LNCaP clone FGC (cell line): Measurements from ENCODE around the gene PDE6B.

Source experiments
- DNase-seq: peaks from one replicate; pipeline ENCODE4 v3.0.0-alpha.2; 2011; ENCODE audit warnings: low read depth
- H3K4me3 ChIP-seq: 2 replicates; pipeline ENCODE4 v1.5.1; 2011; ENCODE audit warnings: mild to moderate bottlenecking, low read depth, low read length, control low read depth
- TF ChIP-seq, protein P1 (sequence below): IDR thresholded peaks from 2 replicates; pipeline ENCODE4 v1.5.1; 2012; ENCODE audit warnings: mild to moderate bottlenecking; ENCODE audit not compliant: control insufficient read depth, insufficient read depth; ENCODE audit errors: extremely low read depth

PDE6B gene

DNA sequence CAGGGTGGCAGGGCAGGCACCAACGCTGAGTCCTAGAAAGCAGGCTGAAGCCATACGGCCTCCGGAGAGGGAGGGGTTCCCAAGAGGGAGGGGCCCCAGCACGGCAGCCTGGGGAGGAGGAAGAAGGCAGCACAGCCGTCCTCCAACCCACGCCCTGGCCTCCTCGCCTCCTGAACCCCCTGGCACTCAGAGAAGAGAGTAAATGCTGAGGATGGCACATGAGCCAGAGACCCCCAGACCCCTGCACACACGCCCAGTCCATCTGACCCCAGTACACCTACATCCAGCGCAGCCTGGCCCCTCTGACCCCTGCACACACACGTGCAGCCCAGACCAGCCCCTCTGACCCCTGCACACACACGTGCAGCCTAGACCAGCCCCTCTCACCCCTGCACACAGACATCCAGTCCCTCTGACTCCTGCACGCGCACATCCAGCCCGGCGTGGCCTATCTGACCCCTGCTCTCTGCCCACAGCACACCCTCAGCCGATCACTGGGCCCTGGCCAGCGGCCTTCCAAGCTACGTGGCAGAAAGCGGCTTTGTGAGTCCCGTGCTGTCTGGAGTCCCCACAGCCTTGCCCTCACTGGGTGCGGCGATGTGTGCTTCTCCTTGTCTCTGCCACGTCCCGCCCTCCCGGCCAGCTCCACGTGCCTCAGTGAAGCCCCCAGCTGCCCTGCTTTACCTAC lies 30.2 kb downstream of the PDE6B start:
- no peak overlapping the region for H3K4me3 ChIP-seq
- TF ChIP-seq, protein P1, sequence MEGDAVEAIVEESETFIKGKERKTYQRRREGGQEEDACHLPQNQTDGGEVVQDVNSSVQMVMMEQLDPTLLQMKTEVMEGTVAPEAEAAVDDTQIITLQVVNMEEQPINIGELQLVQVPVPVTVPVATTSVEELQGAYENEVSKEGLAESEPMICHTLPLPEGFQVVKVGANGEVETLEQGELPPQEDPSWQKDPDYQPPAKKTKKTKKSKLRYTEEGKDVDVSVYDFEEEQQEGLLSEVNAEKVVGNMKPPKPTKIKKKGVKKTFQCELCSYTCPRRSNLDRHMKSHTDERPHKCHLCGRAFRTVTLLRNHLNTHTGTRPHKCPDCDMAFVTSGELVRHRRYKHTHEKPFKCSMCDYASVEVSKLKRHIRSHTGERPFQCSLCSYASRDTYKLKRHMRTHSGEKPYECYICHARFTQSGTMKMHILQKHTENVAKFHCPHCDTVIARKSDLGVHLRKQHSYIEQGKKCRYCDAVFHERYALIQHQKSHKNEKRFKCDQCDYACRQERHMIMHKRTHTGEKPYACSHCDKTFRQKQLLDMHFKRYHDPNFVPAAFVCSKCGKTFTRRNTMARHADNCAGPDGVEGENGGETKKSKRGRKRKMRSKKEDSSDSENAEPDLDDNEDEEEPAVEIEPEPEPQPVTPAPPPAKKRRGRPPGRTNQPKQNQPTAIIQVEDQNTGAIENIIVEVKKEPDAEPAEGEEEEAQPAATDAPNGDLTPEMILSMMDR = no peak
- no peak for DNase-seq

DNA sequence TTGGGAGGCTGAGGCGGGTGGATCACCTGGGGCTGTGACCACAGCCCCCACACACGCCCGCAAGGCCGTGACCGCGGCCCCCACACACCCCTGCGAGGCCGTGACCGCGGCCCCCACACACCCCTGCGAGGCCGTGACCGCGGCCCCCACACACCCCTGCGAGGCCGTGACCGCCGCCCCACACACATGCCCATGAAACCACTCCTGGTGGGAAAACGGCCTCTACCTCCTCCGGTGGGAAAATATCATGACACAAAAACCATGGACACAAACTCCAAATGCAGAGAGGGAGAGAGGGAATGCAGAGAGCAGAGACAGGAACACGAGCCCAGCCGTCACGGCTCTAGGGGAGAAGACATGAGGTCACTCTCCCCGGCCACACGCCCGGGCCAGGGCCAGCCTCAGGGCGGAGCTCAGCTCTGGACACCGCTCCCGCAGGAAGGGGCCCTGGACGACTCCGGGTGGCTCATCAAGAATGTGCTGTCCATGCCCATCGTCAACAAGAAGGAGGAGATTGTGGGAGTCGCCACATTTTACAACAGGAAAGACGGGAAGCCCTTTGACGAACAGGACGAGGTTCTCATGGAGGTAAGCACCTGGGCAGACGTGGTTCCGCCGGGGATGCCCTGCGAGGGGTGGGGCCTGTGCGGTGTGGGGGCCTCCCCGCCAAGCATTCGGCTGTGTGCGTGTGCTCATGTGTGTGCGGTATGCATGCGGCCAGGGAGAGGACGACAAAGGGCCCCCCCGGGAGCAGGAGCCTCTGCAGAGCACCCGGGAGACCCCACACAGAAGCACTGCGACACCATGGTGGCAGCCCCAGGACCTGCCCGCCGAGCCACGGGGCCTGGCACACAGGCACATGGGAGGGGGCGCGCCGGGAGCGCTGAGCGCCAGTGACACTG lies 31.3 kb downstream of the PDE6B start:
- DNase-seq = no peak
- H3K4me3 ChIP-seq = no peak overlapping the region
- TF ChIP-seq, protein P1 = no peak

DNA sequence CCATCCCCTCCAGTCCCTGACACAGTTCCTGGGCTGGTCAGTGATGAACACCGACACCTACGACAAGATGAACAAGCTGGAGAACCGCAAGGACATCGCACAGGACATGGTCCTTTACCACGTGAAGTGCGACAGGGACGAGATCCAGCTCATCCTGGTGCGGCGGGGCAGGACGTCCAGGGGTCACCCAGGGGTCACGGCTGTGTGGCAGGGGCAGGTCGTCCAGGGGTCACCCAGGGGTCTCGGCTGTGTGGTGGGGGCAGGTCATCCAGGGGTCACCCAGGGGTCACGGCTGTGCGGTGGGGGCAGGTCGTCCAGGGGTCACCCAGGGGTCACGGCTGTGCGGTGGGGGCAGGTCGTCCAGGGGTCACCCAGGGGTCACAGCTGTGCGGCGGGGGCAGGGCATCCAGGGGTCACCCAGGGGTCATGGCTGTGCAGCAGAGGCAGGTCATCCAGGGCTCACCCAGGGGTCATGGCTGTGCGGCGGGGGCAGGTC lies 32.0 kb downstream of the PDE6B start:
- TF ChIP-seq, protein P1 = no peak
- DNase-seq = no peak
- H3K4me3 ChIP-seq = no peak overlapping the region

DNA sequence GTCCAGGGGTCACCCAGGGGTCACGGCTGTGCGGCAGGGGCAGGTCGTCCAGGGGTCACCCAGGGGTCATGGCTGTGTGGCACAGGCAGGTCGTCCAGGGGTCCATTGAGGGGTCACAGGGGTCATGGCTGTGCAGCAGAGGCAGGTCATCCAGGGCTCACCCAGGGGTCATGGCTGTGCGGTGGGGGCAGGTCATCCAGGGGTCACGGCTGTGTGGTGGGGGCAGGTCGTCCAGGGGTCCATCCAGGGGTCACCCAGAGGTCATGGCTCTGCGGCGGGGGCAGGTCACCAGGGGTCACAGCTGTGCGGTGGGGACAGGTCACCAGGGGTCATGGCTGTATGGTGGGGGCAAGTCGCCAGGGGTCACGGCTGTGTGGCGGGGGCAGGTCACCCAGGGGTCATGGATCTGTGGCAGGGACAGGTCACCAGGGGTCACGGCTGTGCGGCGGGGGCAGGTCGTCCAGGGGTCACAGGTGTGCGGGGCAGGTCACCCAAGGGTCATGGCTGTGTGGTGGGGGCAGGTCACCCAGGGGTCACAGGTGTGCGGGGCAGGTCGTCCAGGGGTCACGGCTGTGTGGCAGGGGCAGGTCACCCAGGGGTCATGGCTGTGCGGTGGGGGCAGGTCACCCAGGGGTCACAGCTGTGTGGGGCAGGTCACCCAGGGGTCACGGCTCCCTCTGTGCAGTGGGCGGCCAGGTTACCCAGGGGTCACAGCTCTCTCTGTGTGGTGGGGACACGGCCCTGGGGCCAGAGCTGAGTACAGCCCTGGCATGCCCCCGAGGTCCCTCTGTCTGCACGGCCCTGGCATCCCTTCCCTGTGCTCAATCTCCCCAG lies 32.7 kb downstream of the PDE6B start:
- TF ChIP-seq, protein P1 = no peak
- no peak overlapping the region for H3K4me3 ChIP-seq
- no peak for DNase-seq

DNA sequence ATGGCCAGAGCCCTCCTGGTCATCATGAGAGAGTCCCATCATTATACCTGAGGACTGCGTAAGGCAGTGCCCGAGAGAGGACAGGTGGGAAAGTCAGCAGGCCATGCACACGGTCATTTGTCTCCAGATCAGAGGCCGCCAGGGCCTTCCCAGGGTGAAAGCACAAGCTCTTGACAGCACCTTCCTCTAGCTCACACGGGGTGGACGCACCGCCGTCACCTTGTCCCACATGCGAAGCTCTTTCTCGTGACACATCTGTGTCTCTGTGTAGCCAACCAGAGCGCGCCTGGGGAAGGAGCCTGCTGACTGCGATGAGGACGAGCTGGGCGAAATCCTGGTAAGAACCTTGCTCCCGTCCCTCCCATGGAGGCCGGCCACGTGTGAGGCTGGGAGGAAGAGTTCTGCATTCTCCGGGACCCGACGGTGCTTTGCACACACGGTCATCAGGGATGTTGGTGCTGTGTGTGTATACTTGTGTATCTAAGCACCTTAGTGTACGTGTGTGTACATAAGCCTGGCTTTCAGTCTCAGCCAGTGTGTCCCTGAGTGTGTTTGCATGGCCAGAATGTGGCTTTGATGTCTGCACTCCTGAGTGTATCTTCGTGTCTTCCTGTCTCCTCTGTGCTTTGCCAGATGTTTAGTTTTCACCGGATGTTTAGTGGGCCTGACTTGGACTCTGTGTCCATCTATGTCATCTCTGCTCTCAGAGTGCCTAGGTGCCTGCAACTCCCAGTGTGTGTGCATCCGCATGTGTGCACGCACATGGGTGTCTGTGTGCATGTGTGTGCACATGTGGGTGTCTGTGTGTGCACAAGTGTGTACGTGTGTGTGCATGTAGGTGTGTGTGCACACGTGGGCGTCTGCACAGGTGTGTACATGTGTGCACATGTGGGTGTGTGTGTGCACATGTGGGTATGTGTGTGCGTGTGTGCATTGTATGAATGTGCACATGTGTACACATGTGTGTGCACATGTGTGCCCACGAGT lies 33.6 kb downstream of the PDE6B start:
- H3K4me3 ChIP-seq = no peak overlapping the region
- no peak for DNase-seq
- TF ChIP-seq, protein P1 = no peak
